Caco-2 (cell line): ENCODE measurements around the gene DIAPH2. TPM values are rescaled to one million over a fixed set of nuclear protein-coding genes. Genes with fewer than 3 reads are reported as not detected.

Experiments used
- BruUV-seq: library from RNA; stranded (reverse); fragments of 400-500 nt; replicated peaks from 2 replicates; lab custom pipeline; 2021; lab: Mats Ljungman, UMichigan
- CTCF ChIA-PET: fragments of 300-600 bp; sonication (Branson Sonifier 250); formaldehyde crosslinking; loops from one replicate; lab custom pipeline; 2022; ENCODE audit warnings: antibody characterized with exemption; lab: Charles Lee
- POLR2A ChIA-PET: fragments of 300-600 bp; sonication (Branson Sonifier 250); formaldehyde crosslinking; loops from one replicate; lab custom pipeline; 2022; ENCODE audit warnings: antibody characterized with exemption; lab: Charles Lee
- DNase-seq, 2 experiments: peaks; one replicate each; pipeline versions ENCODE4 v3.0.0 to v3.0.0-alpha.2; 2020 to 2022
- H3K27me3 ChIP-seq: replicated peaks from 2 replicates; pipeline ENCODE4 v1.6.0; 2011; ENCODE audit warnings: low read length; ENCODE audit not compliant: control insufficient read depth, insufficient read depth
- H3K36me3 ChIP-seq: 2 replicates; pipeline ENCODE4 v1.5.1; 2011; ENCODE audit warnings: low read length; ENCODE audit not compliant: control insufficient read depth, insufficient read depth
- H3K4me1 ChIP-seq: fragments of 250-450 bp; sonication (Bioruptor Pico); 2 replicates; pipeline ENCODE4 v1.5.1; 2020; ENCODE audit warnings: mild to moderate bottlenecking
- H3K4me3 ChIP-seq: 2 replicates; pipeline ENCODE4 v1.5.1; 2011; ENCODE audit warnings: low read depth, mild to moderate bottlenecking, control low read depth, low read length
- H3K9me3 ChIP-seq: fragments of 250-450 bp; sonication (Bioruptor Pico); 2 replicates; pipeline ENCODE4 v1.5.1; 2020; ENCODE audit warnings: mild to moderate bottlenecking, moderate library complexity
- H3K27ac Mint-ChIP-seq: one replicate; pipeline ENCODE4 v1.8.0; 2022; ENCODE audit warnings: mixed read lengths; ENCODE audit not compliant: unreplicated experiment
- H3K27me3 Mint-ChIP-seq: one replicate; pipeline ENCODE4 v1.8.0; 2022; ENCODE audit warnings: mixed read lengths; ENCODE audit not compliant: insufficient read depth, unreplicated experiment
- H3K36me3 Mint-ChIP-seq: one replicate; pipeline ENCODE4 v1.8.0; 2022; ENCODE audit warnings: mild to moderate bottlenecking, mixed read lengths; ENCODE audit not compliant: insufficient read depth, unreplicated experiment
- H3K4me1 Mint-ChIP-seq: one replicate; pipeline ENCODE4 v1.8.0; 2022; ENCODE audit warnings: low read depth, mixed read lengths; ENCODE audit not compliant: unreplicated experiment
- H3K4me3 Mint-ChIP-seq: one replicate; pipeline ENCODE4 v1.8.0; 2022; ENCODE audit warnings: mild to moderate bottlenecking, moderate library complexity, mixed read lengths; ENCODE audit not compliant: unreplicated experiment
- H3K9me3 Mint-ChIP-seq: one replicate; pipeline ENCODE4 v1.8.0; 2022; ENCODE audit warnings: mixed read lengths; ENCODE audit not compliant: unreplicated experiment
- CTCF ChIP-seq, 2 experiments: fragments of 200-600 bp in 1 of 2; IDR thresholded peaks; 1 replicate in 1 of 2; 2 replicates in 1 of 2; pipeline versions ENCODE4 v1.5.1 to v1.8.0; 2011 to 2022; ENCODE audit warnings: antibody characterized with exemption in 1 of 2, control low read depth in 1 of 2, inconsistent platforms in 1 of 2, low read depth in 1 of 2, low read length in 1 of 2, mild to moderate bottlenecking in 1 of 2, moderate library complexity in 1 of 2; ENCODE audit not compliant: insufficient read depth in 1 of 2, severe bottlenecking in 1 of 2, unreplicated experiment in 1 of 2
- intact Hi-C: fragments of 100-400 bp; cut with micrococcal nuclease; formaldehyde crosslinking; loops from one replicate; pipeline ENCODE4 v1.10.0; 2022; ENCODE audit not compliant: unreplicated experiment
- total RNA-seq: library from RNA; stranded (reverse); gene quantifications from 2 replicates; pipeline ENCODE4 v1.2.3, GENCODE V29; 2022

DIAPH2 gene
- total RNA-seq, 1 experiment from 2014 or later, result 16.1 TPM

DNA sequence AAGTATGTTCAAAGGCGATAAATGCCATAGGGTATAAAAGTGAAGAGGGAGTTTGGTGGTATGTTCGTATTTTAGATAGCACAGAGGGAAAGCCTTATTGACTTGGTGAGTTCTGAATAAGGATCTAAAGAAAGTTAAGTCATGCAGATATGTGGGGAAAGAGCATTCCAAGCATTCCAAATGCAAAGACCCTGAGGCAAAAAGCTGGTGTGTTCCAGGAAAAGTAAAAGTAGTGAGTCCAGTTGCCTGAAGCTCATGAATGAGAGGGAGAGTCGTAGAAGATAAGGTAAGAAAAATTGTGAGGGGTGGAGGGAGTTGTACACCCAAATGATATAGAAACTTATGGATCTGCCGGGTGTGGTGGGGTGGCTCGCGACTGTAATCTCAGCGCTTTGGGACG lies 625.7 kb downstream of the DIAPH2 start:
- TF ChIP-seq CTCF (IDR thresholded peaks at IDR 0.05; ENCODE audit: insufficient read depth in 1 of 2, low read depth in 1 of 2, low read length in 1 of 2, severe bottlenecking in 1 of 2, unreplicated experiment in 1 of 2), result no peak
- intact Hi-C loops, result no loop called here
- DNase-seq, result peak; percentile 59 to 63
- Histone ChIP-seq H3K9me3 (no peaks in the 10 kb centered on the region), H3K36me3 (no peaks in the 10 kb centered on the region), H3K4me3 (no peak overlapping the region), H3K4me1 (peaks cover 20% of the 10 kb centered on the region; the same call in 1 of the 2 replicates), H3K27me3 (no peaks in the 10 kb centered on the region)
- POLR2A ChIA-PET, result no interaction called here
- peaks cover 8% of the 10 kb centered on the region for H3K4me1 Mint-ChIP-seq
- peaks cover 9% of the 10 kb centered on the region for H3K36me3 Mint-ChIP-seq
- no peaks in the 10 kb centered on the region for H3K27me3 Mint-ChIP-seq
- H3K4me3 Mint-ChIP-seq, result peak overlapping the region; percentile 57
- peak overlapping the region; percentile 92 for H3K27ac Mint-ChIP-seq
- no TSS peak for BruUV-seq
- CTCF ChIA-PET, result no interaction called here
- H3K9me3 Mint-ChIP-seq, result no peaks in the 10 kb centered on the region

GRCh38 chrX:97311066-97311778 lies 626.6 kb downstream of the DIAPH2 start:
- ChIA-PET CTCF (no interaction called here), POLR2A (no interaction called here)
- peaks cover 20% of the 10 kb centered on the region; the same call in 1 of the 2 replicates for H3K4me1 ChIP-seq
- H3K27me3 Mint-ChIP-seq, result no peaks in the 10 kb centered on the region
- no peaks in the 10 kb centered on the region for H3K36me3 ChIP-seq
- H3K27ac Mint-ChIP-seq, result no peak overlapping the region
- H3K9me3 Mint-ChIP-seq, result no peaks in the 10 kb centered on the region
- peaks cover 8% of the 10 kb centered on the region for H3K4me1 Mint-ChIP-seq
- H3K9me3 ChIP-seq, result no peaks in the 10 kb centered on the region
- no peak for TF ChIP-seq CTCF (IDR thresholded peaks at IDR 0.05; ENCODE audit: insufficient read depth in 1 of 2, low read depth in 1 of 2, low read length in 1 of 2, severe bottlenecking in 1 of 2, unreplicated experiment in 1 of 2)
- no peak overlapping the region for H3K4me3 ChIP-seq
- H3K4me3 Mint-ChIP-seq, result no peak overlapping the region
- H3K36me3 Mint-ChIP-seq, result peaks cover 9% of the 10 kb centered on the region
- H3K27me3 ChIP-seq, result no peaks in the 10 kb centered on the region
- no peak for DNase-seq
- intact Hi-C loops, result no loop called here
- BruUV-seq, result no TSS peak

DNA sequence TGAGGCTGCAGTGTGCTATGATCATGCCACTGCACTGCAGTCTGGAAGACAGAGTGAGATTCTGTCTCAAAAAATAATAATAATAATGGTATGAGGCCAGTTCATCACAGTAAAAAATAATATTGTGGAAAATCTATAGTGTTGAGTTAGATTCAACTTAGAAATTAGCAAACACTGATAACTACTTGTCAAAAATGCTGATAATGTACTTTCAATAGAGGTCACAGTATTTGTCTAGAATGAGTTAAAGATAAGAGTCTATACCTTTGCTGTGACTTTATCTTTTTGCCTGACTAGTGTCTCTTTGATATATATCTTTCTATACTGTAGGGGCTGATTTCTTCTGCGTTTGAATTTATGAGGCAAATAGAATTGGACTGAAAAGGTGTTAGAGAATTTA lies 629.7 kb downstream of the DIAPH2 start:
- Mint-ChIP-seq H3K9me3 (no peaks in the 10 kb centered on the region), H3K4me3 (no peak overlapping the region), H3K4me1 (peaks cover 8% of the 10 kb centered on the region), H3K36me3 (peaks cover 9% of the 10 kb centered on the region), H3K27ac (no peak overlapping the region), H3K27me3 (no peaks in the 10 kb centered on the region)
- DNase-seq, result no peak
- ChIA-PET CTCF (no interaction called here), POLR2A (no interaction called here)
- Histone ChIP-seq H3K9me3 (no peaks in the 10 kb centered on the region), H3K36me3 (no peaks in the 10 kb centered on the region), H3K4me3 (no peak overlapping the region), H3K27me3 (no peaks in the 10 kb centered on the region), H3K4me1 (peaks cover 17% of the 10 kb centered on the region; the same call in 1 of the 2 replicates)
- TF ChIP-seq CTCF (IDR thresholded peaks at IDR 0.05; ENCODE audit: insufficient read depth in 1 of 2, low read depth in 1 of 2, low read length in 1 of 2, severe bottlenecking in 1 of 2, unreplicated experiment in 1 of 2), result no peak
- no TSS peak for BruUV-seq
- intact Hi-C loops, result no loop called here
